HG03457 (cell line): Measurements from ENCODE around the gene ACTN2.

Source experiments
- ATAC-seq: cut with Tn5 transposase; IDR thresholded peaks from one replicate; pipeline ENCODE4 v1.9.1; 2021; ENCODE audit warnings: moderate number of reproducible peaks; ENCODE audit not compliant: unreplicated experiment

ACTN2 gene

DNA sequence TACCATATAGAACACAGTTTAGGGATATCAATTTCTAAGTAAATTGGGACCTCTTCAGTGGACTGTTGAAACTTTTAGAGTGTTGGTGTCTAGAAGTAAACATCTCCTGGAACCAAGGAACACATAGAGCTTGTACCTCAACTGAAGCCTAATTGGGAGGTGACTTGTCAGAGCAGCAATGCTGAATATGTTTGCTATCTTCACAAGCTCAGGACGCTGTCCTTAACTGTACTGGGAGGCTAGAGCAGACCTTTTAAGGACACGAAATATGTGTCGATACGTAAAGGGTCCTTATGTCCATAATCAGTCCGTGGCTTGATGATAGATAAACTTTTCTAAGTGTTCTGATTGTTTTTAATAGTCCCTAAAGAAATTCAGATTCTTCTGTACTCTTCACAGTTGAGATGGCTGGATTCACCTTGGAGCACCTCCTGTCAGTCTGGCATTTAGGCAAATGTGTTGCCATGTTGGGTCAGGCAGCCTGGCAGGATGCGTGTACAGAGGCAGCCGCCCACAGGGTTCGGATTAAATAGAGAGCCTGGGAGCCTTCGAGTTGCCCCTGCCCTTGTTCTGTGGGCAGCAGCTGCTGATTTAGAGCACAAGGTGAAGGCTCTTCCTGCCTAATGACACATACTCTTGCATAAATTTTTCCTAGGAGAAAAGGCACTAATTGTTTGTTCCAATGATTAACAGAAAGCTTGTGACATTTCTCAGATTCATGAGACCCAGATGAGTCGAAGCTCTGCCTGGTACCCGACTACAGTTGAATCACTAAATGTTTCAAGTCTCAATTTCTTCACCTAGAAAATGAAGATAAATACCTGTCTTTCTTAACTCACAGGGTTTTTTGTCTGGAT is 3.6 kb downstream of the ACTN2 start:
- no peak for ATAC-seq

DNA sequence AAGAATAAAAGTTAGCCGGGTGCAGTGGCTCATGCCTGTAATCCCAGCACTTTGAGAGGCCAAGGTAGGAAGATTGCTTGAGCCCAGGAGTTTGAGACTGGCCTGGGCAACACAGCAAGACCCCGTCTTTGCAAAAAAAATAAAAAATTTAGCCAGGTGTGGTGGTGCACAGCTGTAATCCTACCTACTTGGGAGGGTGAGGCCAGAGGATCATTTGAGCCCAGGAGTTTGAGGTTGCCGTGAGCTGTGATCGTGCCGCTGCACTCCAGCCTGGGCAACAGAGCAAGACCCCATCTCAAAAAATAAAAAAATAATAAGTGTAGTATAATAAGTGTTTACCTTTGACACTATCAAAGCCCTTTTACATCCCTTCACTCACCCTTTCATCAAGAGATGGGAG is 5.0 kb downstream of the ACTN2 start:
- no peak for ATAC-seq

DNA sequence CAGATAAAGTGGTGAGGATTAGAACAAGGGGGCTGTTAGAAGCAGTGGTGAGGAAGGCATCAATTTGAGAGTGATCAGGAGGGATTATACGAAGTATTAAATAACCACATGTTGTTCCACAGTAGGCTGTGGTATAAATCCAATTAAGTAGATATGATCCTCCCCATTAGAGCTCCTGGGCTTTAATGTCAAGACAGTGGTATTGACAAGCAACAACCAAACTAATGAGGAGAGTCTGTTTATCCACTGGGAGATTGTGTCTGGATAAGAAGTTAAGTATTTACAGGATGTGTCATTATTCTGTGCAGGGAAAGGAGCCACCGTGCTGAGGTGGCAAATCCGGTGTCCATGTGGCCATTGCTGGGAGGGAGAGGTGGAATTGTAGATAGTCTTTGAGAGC is 5.8 kb downstream of the ACTN2 start:
- no peak for ATAC-seq

DNA sequence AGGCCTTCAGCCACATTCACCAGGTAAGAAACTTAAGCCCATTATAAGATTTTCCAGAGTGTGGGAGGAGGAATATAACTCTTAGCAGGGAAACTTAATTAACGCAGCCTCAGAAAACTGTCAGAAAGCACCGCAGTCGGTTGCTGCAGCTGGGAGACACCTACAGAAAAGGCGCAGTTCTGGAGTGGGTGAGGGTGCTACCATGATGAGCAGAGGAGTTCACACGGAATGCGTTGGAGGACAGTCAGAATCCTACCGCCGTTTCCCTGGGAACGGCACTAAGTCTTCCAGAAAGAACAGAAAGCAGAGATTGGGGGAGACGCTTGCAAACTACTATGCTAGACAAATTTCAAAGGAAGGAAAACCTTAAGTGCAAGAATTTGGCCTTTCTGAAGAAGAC is 6.4 kb downstream of the ACTN2 start:
- no peak for ATAC-seq

DNA sequence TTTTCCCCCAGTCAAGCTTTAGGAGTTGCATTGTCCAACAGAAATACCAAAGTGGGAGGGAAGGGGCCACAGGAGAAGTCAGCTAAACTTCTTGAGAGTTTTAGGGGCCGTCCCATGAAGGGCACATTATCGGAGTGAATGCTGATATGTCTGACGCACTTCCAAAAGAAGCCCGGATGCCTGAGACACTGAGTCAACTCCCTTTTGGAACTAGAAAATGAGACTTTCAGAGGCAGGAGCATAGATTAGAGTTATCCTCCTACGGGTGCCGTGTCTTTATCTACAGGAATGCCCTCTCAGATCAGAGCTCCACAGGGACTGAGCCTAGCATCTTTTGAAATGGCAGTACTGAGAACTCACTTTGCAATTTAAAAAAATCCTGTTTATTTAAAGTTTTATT is 13.1 kb downstream of the ACTN2 start:
- no peak for ATAC-seq

DNA sequence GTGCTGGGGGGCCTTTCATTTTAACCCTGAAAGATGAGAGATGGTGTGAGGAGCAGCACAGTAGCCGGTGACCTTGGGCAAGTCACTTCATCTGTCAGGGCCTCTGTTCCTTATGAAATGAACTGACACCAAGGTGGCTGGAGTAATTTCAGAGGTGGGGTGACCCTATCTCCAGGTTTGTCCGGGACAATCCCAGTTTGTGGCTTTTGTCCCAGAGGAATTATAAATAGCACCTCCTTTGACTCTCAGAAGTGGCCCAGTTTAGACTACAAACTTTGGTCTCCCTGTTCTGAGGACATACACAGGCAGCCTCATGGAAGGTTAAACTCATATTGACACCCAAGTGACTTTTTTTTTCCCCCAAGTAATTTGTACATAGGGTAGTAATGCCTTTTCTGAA is 14.6 kb downstream of the ACTN2 start:
- no peak for ATAC-seq

DNA sequence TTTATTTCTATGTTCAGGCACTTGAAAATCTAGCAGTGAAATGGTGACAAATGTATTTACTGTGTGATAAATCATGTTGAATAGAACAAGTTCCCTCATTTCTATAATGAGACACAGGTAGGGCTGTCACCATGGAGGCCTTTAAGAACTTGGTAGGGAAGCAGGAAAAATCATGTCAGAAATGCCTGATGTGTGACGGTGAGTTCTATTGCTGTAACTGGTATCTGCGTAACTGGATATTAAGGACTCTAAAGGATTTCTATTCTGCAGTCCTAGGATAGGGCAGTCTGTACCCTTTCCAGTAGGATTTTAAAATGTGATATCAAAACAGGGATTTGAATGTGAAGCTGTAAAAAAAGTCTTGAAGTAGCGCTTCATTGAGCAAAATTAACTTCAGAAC is 15.5 kb downstream of the ACTN2 start:
- ATAC-seq, result no peak

DNA sequence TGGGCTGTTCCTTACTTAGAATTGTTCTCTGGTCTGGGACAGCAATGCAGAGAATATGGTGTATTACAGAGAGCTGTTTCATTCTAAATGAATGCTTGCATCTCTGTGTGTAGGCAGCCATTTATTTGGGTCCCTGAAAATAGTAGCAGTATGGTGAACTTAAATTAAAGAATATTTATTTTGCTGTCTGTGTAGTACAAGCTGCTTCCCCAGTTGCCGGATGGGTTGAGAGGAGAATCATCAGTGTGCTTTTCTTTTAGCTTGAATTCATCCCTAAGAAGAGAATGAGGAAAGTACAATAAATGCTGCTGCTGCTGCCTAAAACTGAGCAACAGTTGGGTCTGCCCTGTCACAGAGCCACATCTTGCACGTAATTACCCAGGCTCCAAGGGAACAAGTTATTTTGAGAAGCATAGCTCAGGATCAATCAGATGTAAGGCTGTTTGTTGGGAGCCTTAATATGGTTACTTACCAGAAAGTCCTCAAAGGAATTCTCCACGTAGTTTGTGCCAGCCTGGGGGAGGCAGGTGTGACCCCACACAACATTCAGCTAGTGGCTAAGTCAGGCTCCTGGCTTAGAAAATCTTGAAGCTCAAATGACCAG is 16.6 kb downstream of the ACTN2 start:
- ATAC-seq, result no peak

DNA sequence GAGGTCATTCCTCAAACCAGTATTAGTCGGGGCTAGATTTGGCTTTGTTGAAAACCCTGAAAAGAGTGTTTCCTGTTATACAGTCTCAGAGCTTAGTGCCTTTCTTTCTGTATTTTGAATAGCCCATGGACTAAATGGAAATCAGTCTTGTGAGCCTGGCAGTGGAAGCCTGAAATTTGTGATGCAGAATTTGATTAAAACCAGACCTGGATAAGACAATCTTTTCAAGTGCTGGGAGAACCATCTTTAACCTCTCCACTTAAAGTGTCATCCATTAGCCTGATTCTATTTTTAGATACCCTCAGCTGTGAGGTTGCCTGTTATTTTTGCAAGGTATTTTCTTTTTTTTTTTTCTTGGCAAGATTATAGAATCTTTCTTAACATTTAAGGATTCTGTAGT is 19.5 kb downstream of the ACTN2 start:
- ATAC-seq, result no peak

DNA sequence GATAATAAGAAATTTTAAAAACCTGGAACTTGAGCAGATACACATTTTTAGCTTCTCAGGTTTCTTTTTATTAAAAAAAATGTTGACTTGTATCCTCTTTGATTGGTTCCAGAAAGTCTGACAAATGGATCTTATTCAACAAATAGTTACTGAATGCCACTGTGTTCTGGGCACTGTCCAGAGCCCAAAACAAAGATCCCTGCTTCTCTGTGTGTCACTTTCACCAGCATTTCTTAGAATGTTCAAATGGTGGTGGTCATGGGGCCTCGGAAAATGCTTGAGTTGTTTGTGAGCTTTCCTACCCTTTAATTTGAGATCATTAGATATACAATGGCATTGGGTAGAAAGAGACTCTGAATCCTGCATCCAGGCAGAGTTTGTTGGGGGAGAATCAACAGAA is 19.9 kb downstream of the ACTN2 start:
- no peak for ATAC-seq

DNA sequence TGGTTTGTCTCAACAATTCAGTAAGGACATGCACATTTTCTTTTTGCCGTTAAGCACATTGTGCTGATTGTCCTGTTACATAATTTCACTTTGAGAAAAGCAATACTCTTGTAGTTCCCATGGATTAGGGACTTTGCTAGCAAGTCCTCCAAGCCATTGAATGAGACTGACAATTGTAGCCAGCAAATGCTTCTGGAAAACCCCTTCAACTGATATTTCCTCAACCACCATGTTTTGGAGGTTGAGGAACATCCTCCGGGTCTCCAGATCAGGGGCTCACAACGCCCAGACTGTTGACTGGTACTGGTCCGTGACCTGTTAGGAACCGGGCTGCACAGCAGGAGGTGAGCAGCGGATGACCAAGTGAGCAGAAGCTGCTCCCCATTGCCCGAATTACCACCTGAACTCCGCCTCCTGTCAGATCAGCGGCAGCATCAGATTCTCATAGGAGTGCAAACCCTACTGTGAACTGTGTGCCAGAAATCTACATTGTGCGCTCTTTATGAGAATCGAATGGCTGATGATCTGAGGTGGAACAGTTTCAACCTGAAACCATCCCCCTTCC is 24.1 kb downstream of the ACTN2 start:
- no peak for ATAC-seq

DNA sequence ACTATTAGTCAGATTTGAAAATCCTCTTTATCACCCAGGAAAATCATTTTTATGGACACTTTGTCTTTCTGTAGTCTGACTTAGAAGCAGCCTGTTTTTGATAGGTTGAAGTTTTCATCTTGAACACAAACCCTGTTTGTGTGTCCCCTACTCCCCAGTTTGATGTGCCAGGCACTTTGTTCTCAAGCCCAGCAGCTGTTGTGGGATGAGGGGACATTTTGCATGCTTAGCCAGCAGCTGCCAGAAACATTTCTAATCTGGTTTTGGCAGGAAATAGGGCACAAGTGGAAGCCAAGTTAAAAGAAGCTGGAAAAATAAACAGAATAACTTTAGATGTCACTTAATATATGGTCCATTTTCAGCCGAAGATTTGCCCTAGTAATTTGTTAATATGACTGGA is 29.9 kb downstream of the ACTN2 start:
- ATAC-seq, result no peak

DNA sequence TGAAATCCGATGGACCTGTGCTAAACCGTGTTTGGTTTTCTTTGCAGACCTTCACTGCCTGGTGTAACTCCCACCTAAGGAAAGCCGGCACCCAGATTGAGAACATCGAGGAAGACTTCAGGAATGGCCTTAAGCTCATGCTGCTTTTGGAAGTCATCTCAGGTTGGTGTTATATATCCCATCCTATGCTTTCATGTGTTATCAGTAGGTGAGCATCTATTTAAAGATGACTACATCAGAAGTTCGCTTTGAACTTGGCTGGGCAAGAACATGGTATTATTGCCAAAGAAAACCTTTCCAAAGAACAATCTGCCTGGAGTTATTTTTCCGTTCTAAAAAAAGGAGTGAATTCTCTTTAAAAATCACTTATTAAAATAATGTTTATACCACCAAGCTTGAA is 31.5 kb downstream of the ACTN2 start:
- no peak for ATAC-seq

DNA sequence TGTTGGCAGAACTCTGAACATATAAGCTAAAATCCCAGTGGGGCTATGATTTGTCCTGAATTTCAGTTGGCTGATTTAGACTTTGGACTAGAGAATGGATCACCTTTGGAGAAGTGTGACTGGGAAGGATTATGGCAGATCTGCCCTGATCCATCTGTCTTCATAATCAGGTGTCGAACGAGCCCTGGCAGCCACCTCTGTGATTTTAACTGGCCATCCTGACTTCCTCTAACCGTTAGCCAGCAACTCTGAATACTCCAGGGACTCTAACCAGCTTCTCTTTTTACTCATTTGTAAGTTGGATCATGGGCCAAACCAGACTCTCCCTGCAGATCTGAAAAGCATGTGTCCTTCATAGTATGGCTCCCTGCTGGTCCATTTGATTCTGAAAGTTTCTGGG is 32.0 kb downstream of the ACTN2 start:
- no peak for ATAC-seq

DNA sequence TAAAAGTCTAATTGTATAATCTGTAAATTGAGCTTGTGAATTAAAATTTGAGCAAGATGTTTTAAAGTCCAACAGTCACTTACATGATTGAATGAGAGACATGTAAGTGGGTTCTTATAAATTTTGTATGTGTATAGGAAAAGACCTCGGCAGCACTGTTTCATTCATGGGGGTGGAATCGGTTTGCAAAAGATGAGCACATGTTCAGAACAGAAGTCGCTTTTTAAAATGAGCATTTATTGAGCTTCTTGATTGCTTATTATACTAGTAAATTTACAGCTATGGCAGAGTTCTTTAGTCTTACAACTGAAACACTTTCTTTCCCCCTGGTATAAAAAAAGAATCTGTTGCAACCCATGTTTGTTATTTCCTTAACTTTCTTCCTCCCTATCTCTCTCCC is 33.9 kb downstream of the ACTN2 start:
- no peak for ATAC-seq

DNA sequence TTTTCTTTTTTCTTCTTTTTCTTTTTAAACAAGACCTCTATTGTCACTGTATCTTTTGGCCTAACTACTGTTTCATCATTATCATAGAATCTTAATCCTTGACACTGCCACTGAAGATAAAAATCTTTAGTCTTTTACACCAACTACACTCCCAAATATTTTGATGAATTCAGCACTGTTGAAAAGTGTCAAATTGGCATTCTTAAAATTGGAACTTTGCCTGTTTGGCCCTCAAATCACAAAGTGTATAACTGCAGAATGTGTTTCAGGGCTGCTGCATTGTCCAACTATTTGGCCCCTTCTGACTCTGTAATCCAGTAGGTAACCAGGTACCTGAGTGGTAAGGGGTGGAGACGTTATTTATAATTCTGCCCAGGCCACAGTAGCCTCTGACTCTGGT is 34.3 kb downstream of the ACTN2 start:
- no peak for ATAC-seq

DNA sequence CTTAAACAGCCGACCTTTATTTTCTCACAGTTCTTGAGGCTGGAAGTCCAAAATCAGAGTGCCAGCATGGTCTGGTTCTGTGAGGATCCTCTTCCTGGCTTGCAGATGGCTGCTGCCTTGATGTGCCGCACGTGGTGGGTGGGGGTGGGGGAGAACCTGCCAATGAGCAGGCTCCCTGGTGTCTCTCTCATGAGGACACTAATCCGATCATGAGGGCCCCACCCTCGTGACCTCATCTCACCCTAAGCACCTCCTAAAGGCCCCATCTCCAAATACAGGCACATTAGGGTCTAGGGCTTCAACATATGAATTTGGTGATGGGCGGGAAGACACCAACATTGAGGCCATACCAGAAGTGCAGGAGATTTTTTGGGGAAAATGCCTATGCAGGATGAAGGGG is 37.8 kb downstream of the ACTN2 start:
- no peak for ATAC-seq

DNA sequence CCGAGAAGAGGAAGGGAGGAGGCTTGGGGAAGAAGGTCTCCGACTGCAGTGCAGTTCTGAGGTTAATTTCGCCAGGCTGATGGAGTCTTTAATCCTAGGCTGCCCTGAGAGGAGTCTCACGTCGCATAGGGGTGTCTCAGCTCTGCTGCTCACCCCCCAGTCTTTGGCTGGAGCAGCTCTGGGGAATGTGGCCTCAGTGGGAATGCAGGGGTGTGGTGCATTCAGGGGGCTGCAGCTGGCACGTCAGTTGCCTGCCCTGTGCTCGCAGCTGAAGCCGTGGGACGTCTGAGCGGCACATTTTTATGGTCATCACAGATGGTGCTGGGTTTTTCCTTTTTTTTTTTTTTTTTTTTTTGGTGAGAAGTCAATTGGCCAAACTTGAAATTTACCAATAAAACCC is 38.2 kb downstream of the ACTN2 start:
- no peak for ATAC-seq

DNA sequence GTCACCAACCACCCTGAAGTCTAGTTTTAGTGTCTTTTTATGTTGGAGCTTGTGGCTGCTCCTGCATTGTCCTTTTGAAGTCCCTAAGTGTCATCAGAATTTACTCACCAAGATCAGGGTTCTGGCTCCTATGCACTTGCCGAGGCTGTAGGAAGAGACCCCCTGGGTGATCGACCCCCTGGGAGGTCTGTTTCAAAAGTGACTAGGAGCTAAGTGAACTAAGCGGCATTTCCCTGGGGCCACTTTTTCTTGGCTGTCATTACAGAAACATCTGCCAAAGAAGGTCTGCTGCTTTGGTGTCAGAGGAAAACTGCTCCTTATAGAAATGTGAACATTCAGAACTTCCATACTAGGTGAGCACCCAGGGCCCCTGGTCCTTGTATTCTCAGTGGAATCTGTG is 39.4 kb downstream of the ACTN2 start:
- ATAC-seq, result no peak

DNA sequence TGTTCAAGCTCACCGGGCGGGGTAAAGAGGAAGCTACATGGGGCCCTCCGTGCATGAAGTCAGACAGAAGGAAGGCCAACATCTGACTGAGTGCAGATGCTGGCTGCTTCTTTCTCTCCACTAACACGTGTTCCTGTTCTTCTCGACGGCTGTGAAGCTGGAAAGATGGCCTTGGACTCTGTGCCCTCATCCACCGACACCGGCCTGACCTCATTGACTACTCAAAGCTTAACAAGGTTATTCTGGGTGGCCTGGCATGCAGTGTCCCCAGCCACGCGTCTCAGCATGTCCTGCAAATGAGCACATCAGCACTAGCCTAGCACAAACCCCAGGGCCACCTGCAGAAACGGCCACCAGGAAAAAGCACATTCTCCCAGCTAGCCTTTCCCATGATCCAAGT is 41.2 kb downstream of the ACTN2 start:
- no peak for ATAC-seq

DNA sequence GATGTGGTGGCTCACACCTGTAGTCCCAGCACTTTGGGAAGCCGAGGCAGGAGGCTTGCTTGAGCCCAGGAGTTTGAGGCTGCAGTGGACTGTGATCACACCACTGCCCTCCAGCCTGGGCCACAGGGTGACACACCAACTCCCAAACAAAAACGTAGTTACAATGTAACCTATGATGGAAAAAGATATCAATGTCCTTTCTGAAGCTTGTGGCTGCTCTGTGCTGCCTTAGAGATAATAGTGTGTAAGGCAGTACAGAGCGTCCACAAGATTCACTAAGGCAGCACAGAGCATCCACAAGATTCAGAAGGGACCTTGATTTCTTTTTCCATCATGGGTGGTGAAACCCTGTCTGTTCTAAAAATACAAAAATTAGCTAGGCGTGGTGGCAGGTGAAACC is 42.5 kb downstream of the ACTN2 start:
- ATAC-seq, result no peak

DNA sequence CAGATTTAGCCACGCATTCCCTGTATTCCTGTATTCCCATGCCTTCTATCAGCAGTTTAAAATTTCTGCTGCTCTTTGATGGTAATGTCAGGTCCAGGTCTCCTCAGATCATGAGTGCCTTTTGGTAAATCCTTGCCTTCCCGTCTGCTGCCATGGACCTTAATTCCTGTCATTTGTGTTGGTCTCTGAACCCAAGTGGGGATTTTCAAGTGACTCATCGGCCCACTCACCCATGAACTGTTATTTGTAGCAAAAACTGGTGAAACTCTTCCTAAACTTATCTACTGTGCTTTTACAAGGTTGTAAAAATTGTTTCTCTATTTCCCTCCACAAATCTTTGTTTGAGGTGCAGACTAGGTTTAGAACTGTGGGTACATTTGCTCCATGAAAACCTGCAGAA is 47.4 kb downstream of the ACTN2 start:
- ATAC-seq, result no peak
